ENCODE data around the gene DSG3.

GRCh38 chr18:31486165-31486564, 38.6 kb downstream of the DSG3 start:
- TF ChIP-seq CTCF (IDR thresholded peaks at IDR 0.05) = no peak
- no peak for TF ChIP-seq POLR2A (IDR thresholded peaks at IDR 0.05)
- TF ChIP-seq POLR2AphosphoS5 (IDR thresholded peaks at IDR 0.05) = no peak
